HG03135 (cell line): ENCODE data around the gene EXO1.
"Not testable (repeated sequence)": the region's sequence is repeated elsewhere in the genome, so short reads cannot be mapped to it uniquely, and the experiment has no call there.

Experiments
- ATAC-seq: cut with Tn5 transposase; IDR thresholded peaks from one replicate; pipeline ENCODE4 v1.9.1; 2021; ENCODE audit warnings: mild to moderate bottlenecking, moderate library complexity; ENCODE audit not compliant: unreplicated experiment

EXO1 gene

GRCh38 chr1:241834733-241835377 lies 13.1 kb upstream of the EXO1 start:
- ATAC-seq = no peak

- no peak for ATAC-seq
Measured at GRCh38 chr1:241836941-241837340, 11.1 kb upstream of the EXO1 start.

- no peak for ATAC-seq
Measured at GRCh38 chr1:241837416-241837815, 10.6 kb upstream of the EXO1 start.

- no peak for ATAC-seq
Measured at GRCh38 chr1:241837901-241838300, 10.1 kb upstream of the EXO1 start.

GRCh38 chr1:241838897-241839296 lies 9.1 kb upstream of the EXO1 start:
- ATAC-seq = no peak

GRCh38 chr1:241839369-241839979 lies 8.5 kb upstream of the EXO1 start:
- ATAC-seq = no peak

GRCh38 chr1:241840164-241840563 lies 7.8 kb upstream of the EXO1 start:
- no peak for ATAC-seq

GRCh38 chr1:241841691-241842090 lies 6.3 kb upstream of the EXO1 start:
- no peak for ATAC-seq

- no peak for ATAC-seq
Measured at GRCh38 chr1:241842565-241842964, 5.4 kb upstream of the EXO1 start.

- no peak for ATAC-seq
Measured at GRCh38 chr1:241844593-241844992, 3.4 kb upstream of the EXO1 start.

- no peak for ATAC-seq
Measured at GRCh38 chr1:241846375-241846774, 1.6 kb upstream of the EXO1 start.

GRCh38 chr1:241846862-241847539 lies 1.0 kb upstream of the EXO1 start:
- ATAC-seq = no peak

- no peak for ATAC-seq
Measured at GRCh38 chr1:241847540-241847795, 536 bp upstream of the EXO1 start.

- peak; percentile 8 for ATAC-seq
Measured at GRCh38 chr1:241848686-241849344, 811 bp downstream of the EXO1 start.

GRCh38 chr1:241849345-241849695 lies 1.3 kb downstream of the EXO1 start:
- no peak for ATAC-seq

- not testable (repeated sequence) for ATAC-seq
Measured at GRCh38 chr1:241855545-241856140, 7.6 kb downstream of the EXO1 start.

- no peak for ATAC-seq
Measured at GRCh38 chr1:241857131-241857530, 9.1 kb downstream of the EXO1 start.

- ATAC-seq = no peak
Measured at GRCh38 chr1:241860922-241861321, 12.9 kb downstream of the EXO1 start.

GRCh38 chr1:241869022-241869421 lies 21.0 kb downstream of the EXO1 start:
- ATAC-seq = no peak

GRCh38 chr1:241870336-241870735 lies 22.3 kb downstream of the EXO1 start:
- ATAC-seq = no peak

GRCh38 chr1:241870746-241871430 lies 22.9 kb downstream of the EXO1 start:
- no peak for ATAC-seq
